HCT116 (cell line): ENCODE data around the gene RNF208. TPM values are rescaled to one million over a fixed set of nuclear protein-coding genes. Genes with fewer than 3 reads are reported as not detected.

Source experiments
- ATAC-seq: fragments of 200-7000 bp; cut with Tn5 transposase; 2 replicates; pipeline ENCODE4 v1.9.1; 2020; ENCODE audit warnings: mild to moderate bottlenecking, moderate library complexity
- BruUV-seq: library from RNA; stranded (reverse); fragments of 400-500 nt; replicated peaks from 2 replicates; lab custom pipeline; 2021; lab: Mats Ljungman, UMichigan
- CTCF ChIA-PET: fragments of 300-600 bp; sonication (Branson Sonifier 250); formaldehyde crosslinking; loops from one replicate; lab custom pipeline; 2021; ENCODE audit warnings: antibody characterized with exemption; lab: Charles Lee
- POLR2A ChIA-PET: fragments of 300-600, 350-600 bp; sonication (Branson Sonifier 250); formaldehyde crosslinking; loops from one replicate; lab custom pipeline; 2021; ENCODE audit warnings: antibody characterized with exemption; lab: Charles Lee
- RAD21 ChIA-PET, 2 experiments: fragments of 300-600 bp; sonication (Branson Sonifier 250); formaldehyde crosslinking; loops; one replicate each; lab custom pipeline; 2023; ENCODE audit warnings: low total read pairs in 2 of 2; ENCODE audit not compliant: uncharacterized antibody in 2 of 2, unreplicated experiment in 2 of 2, low non-redundant PET in 1 of 2; lab: Charles Lee
- DNase-seq: peaks from one replicate; pipeline ENCODE4 v3.0.0-alpha.2; 2010; ENCODE audit warnings: low read depth, low spot score
- H2AFZ ChIP-seq: fragments of 200-600 bp; shearing (Covaris generic), sonication (generic); 2 replicates; pipeline ENCODE4 v1.6.1; 2017; ENCODE audit warnings: low read depth, mixed run types, mixed read lengths, antibody characterized with exemption, low read length; ENCODE audit not compliant: poor library complexity, severe bottlenecking
- H3K27ac ChIP-seq: 2 replicates; pipeline ENCODE4 v1.5.1; 2012; ENCODE audit warnings: low read depth, low read length
- H3K27me3 ChIP-seq: fragments of 200-600 bp; sonication (generic); 2 replicates; pipeline ENCODE4 v1.6.1; 2016; ENCODE audit warnings: mixed run types, low read length, mixed read lengths; ENCODE audit not compliant: insufficient read depth
- H3K36me3 ChIP-seq, 2 experiments: fragments of 200-500 bp in 1 of 2; fragments of 200-600 bp in 1 of 2; sonication (Bioruptor generic) in 1 of 2; sonication (generic) in 1 of 2; 2 replicates each; pipeline versions ENCODE4 v1.5.1 to v1.6.1; 2014 to 2016; ENCODE audit warnings: low read length in 2 of 2, inconsistent platforms in 1 of 2, mixed read lengths in 1 of 2, mixed run types in 1 of 2; ENCODE audit not compliant: insufficient read depth in 2 of 2, control insufficient read depth in 1 of 2
- H3K4me1 ChIP-seq, 2 experiments: fragments of 200-600 bp in 1 of 2; sonication (generic) in 1 of 2; 2 replicates each; pipeline versions ENCODE4 v1.5.1 to v1.6.1; 2012 to 2017; ENCODE audit warnings: low read length in 2 of 2, inconsistent platforms in 1 of 2, mild to moderate bottlenecking in 1 of 2, mixed read lengths in 1 of 2, mixed run types in 1 of 2, moderate library complexity in 1 of 2; ENCODE audit not compliant: insufficient read depth in 2 of 2, control insufficient read depth in 1 of 2
- H3K4me2 ChIP-seq: fragments of 200-600 bp; sonication (generic); 2 replicates; pipeline ENCODE4 v1.6.1; 2017; ENCODE audit warnings: mixed run types, low read length, mixed read lengths
- H3K4me3 ChIP-seq, 2 experiments: fragments of 200-600 bp in 1 of 2; sonication (generic) in 1 of 2; replicated peaks in 1 of 2; 2 replicates each; pipeline ENCODE4 v1.5.1; 2011 to 2016; ENCODE audit warnings: low read length in 2 of 2, control low read depth in 1 of 2, low read depth in 1 of 2, mild to moderate bottlenecking in 1 of 2, mixed read lengths in 1 of 2, mixed run types in 1 of 2
- H3K79me2 ChIP-seq: fragments of 200-600 bp; sonication (generic); 2 replicates; pipeline ENCODE4 v1.6.1; 2017; ENCODE audit warnings: mild to moderate bottlenecking, mixed run types, low read length, moderate library complexity, mixed read lengths; ENCODE audit not compliant: insufficient read depth
- H3K9ac ChIP-seq: fragments of 200-600 bp; sonication (generic); 2 replicates; pipeline ENCODE4 v1.6.1; 2016; ENCODE audit warnings: low read length, mixed read lengths
- H3K9me2 ChIP-seq: fragments of 200-600 bp; sonication (generic), shearing (Covaris generic); 2 replicates; pipeline ENCODE4 v1.6.1; 2017; ENCODE audit warnings: mixed run types, mild to moderate bottlenecking, moderate library complexity; ENCODE audit not compliant: insufficient read depth
- H3K9me3 ChIP-seq, 2 experiments: fragments of 200-500 bp in 1 of 2; fragments of 200-600 bp in 1 of 2; sonication (Bioruptor generic) in 1 of 2; sonication (generic) in 1 of 2; 2 replicates each; pipeline ENCODE4 v1.6.1; 2014 to 2017; ENCODE audit warnings: low read length in 2 of 2, mixed read lengths in 2 of 2, inconsistent platforms in 1 of 2, low read depth in 1 of 2, mild to moderate bottlenecking in 1 of 2, mixed run types in 1 of 2, moderate library complexity in 1 of 2; ENCODE audit not compliant: control insufficient read depth in 1 of 2, insufficient read depth in 1 of 2
- H4K20me1 ChIP-seq: fragments of 200-600 bp; sonication (generic), shearing (Covaris generic); 2 replicates; pipeline ENCODE4 v1.6.1; 2017; ENCODE audit warnings: mixed run types, mild to moderate bottlenecking, moderate library complexity; ENCODE audit not compliant: insufficient read depth
- ATF3 ChIP-seq: IDR thresholded peaks from 2 replicates; pipeline ENCODE4 v1.6.1; 2012
- CBX3 ChIP-seq: IDR thresholded peaks from 2 replicates; pipeline ENCODE4 v1.6.1; 2012; ENCODE audit warnings: low read depth
- CEBPB ChIP-seq: IDR thresholded peaks from 2 replicates; pipeline ENCODE4 v1.6.1; 2012; ENCODE audit warnings: low read depth
- CTCF ChIP-seq, 3 experiments: fragments of 200-600 bp in 1 of 3; sonication (generic) in 1 of 3; IDR thresholded peaks in 2 of 3; conservative IDR thresholded peaks in 1 of 3; 2 replicates each; pipeline ENCODE4 v1.5.1; 2012 to 2017; ENCODE audit warnings: low read depth in 2 of 3, low read length in 2 of 3, antibody characterized with exemption in 1 of 3, borderline replicate concordance in 1 of 3, control low read depth in 1 of 3, mild to moderate bottlenecking in 1 of 3, mixed read lengths in 1 of 3, mixed run types in 1 of 3, moderate library complexity in 1 of 3; ENCODE audit not compliant: insufficient read depth in 1 of 3
- EGR1 ChIP-seq: IDR thresholded peaks from 2 replicates; pipeline ENCODE4 v1.6.1; 2012; ENCODE audit warnings: low read depth
- ELF1 ChIP-seq: IDR thresholded peaks from 2 replicates; pipeline ENCODE4 v1.6.1; 2012; ENCODE audit warnings: low read depth, borderline replicate concordance
- EZH2 ChIP-seq: fragments of 200-600 bp; sonication (generic); IDR thresholded peaks from 2 replicates; pipeline ENCODE4 v1.6.1; 2017; ENCODE audit warnings: antibody characterized with exemption, mixed run types
- EZH2phosphoT487 ChIP-seq: fragments of 200-600 bp; IDR thresholded peaks from 2 replicates; pipeline ENCODE4 v1.6.1; 2018; ENCODE audit warnings: antibody characterized with exemption, borderline replicate concordance
- FOSL1 ChIP-seq: IDR thresholded peaks from 2 replicates; pipeline ENCODE4 v1.6.1; 2012; ENCODE audit warnings: low read depth
- JUND ChIP-seq: IDR thresholded peaks from 2 replicates; pipeline ENCODE4 v1.6.1; 2012
- MAX ChIP-seq: IDR thresholded peaks from 2 replicates; pipeline ENCODE4 v1.6.1; 2012
- POLR2AphosphoS5 ChIP-seq: IDR thresholded peaks from 2 replicates; pipeline ENCODE4 v1.6.1; 2011; ENCODE audit warnings: mild to moderate bottlenecking, low read depth, low read length, moderate library complexity
- RAD21 ChIP-seq: IDR thresholded peaks from 2 replicates; pipeline ENCODE4 v1.6.1; 2012; ENCODE audit warnings: low read depth, mild to moderate bottlenecking
- REST ChIP-seq: IDR thresholded peaks from 2 replicates; pipeline ENCODE4 v1.6.1; 2012; ENCODE audit warnings: low read depth
- SIN3A ChIP-seq: IDR thresholded peaks from 2 replicates; pipeline ENCODE4 v1.6.1; 2012; ENCODE audit warnings: low read depth
- SP1 ChIP-seq: IDR thresholded peaks from 2 replicates; pipeline ENCODE4 v1.6.1; 2012; ENCODE audit warnings: low read depth
- SRF ChIP-seq: IDR thresholded peaks from 2 replicates; pipeline ENCODE4 v1.6.1; 2012; ENCODE audit warnings: low read depth
- TCF7L2 ChIP-seq: IDR thresholded peaks from 2 replicates; pipeline ENCODE4 v1.7.0; 2011; ENCODE audit warnings: borderline replicate concordance, inconsistent platforms; ENCODE audit not compliant: insufficient read depth, insufficient read length; ENCODE audit errors: extremely low read depth
- ZBTB33 ChIP-seq: IDR thresholded peaks from 2 replicates; pipeline ENCODE4 v1.6.1; 2011; ENCODE audit warnings: mild to moderate bottlenecking, low read length, moderate library complexity; ENCODE audit not compliant: insufficient replicate concordance; ENCODE audit errors: extremely low read depth
- ZFX ChIP-seq: fragments of 450-650 bp; IDR thresholded peaks from 2 replicates; pipeline ENCODE4 v1.6.1; 2017
- ZNF274 ChIP-seq: fragments of 200-500 bp; sonication (Bioruptor generic); IDR thresholded peaks from 2 replicates; pipeline ENCODE4 v1.6.1; 2014; ENCODE audit warnings: mild to moderate bottlenecking, low read depth, low read length, inconsistent platforms
- intact Hi-C: fragments of 100-400 bp; cut with micrococcal nuclease; formaldehyde crosslinking; loops from 2 replicates; pipeline ENCODE4 v1.10.0; 2022
- total RNA-seq: library from RNA; stranded (reverse); gene quantifications from one replicate; pipeline ENCODE4 v1.2.1, GENCODE V29; 2021; ENCODE audit not compliant: unreplicated experiment

Gene RNF208
- total RNA-seq, 1 experiment from 2014 or later, result 26.1 TPM

GRCh38 chr9:137240318-137240840 is 18.3 kb upstream of the RNF208 start:
- Histone ChIP-seq H3K4me3 (peak overlapping the region; percentile 69 to 73), H3K4me2 (peak overlapping the region; percentile 79), H3K27ac (peak overlapping the region; percentile 100), H3K36me3 (peaks cover 11 to 21% of the 10 kb centered on the region in 2 experiments), H4K20me1 (peaks cover 21% of the 10 kb centered on the region; the same call in 1 of the 2 replicates), H3K9me3 (no peaks in the 10 kb centered on the region), H3K4me1 (peaks cover 31 to 61% of the 10 kb centered on the region in 2 experiments), H3K9me2 (no peaks in the 10 kb centered on the region), H3K79me2 (peaks cover 40% of the 10 kb centered on the region), H3K27me3 (no peaks in the 10 kb centered on the region), H3K9ac (peak overlapping the region; percentile 97), H2AFZ (no peak overlapping the region)
- ATAC-seq (peak; percentile 37), DNase-seq (no peak)
- ChIA-PET RAD21 (no interaction called here), CTCF (interaction anchor here (1.0 to 1.9 kb wide), 5 partner anchors 14 to 211 kb away, joined by 3 to 10 read pairs (median 5); partner anchors contain the start of gene MAN1B1), POLR2A (interaction anchor here (0.6 to 1.9 kb wide), 30 partner anchors 9 to 292 kb away, joined by 3 to 39 read pairs (median 5); partner anchors contain the start of genes ANAPC2, DPP7, ENTPD2 and ENTPD8)
- intact Hi-C loops, result no loop called here
- no TSS peak for BruUV-seq
- no peak for TF ChIP-seq SRF
- TF ChIP-seq EZH2, result no peak
- no peak for TF ChIP-seq RAD21
- TF ChIP-seq ELF1, result no peak
- TF ChIP-seq FOSL1, result no peak
- no peak for TF ChIP-seq MAX
- no peak for TF ChIP-seq SIN3A
- TF ChIP-seq REST, result no peak
- no peak for TF ChIP-seq SP1
- no peak for TF ChIP-seq CEBPB
- TF ChIP-seq ZBTB33, result no peak
- TF ChIP-seq POLR2AphosphoS5, result peak; percentile 64
- TF ChIP-seq TCF7L2, result no peak
- no peak for TF ChIP-seq ZNF274
- TF ChIP-seq ZFX, result peak; percentile 97
- TF ChIP-seq ATF3, result no peak
- no peak for TF ChIP-seq JUND
- no peak for TF ChIP-seq CBX3
- no peak for TF ChIP-seq EZH2phosphoT487
- TF ChIP-seq CTCF (IDR thresholded peaks at IDR 0.05 in 2 of 3, conservative IDR thresholded peaks at IDR 0.05 in 1 of 3; ENCODE audit: borderline replicate concordance in 1 of 3, insufficient read depth in 1 of 3, low read depth in 2 of 3, low read length in 2 of 3), result no peak
- TF ChIP-seq EGR1, result no peak
